ENCODE results near the gene XRCC4.

Gene XRCC4

GRCh38 chr5:83095163-83095956 lies 18.0 kb downstream of the XRCC4 start:
- DNase-seq (ENCODE audit: low read depth, low spot score), result no peak
- POLR2A ChIA-PET, result interaction anchor here (0.8 kb wide), 1 partner anchor 18 kb away, joined by 3 read pairs; the partner anchor contains the start of gene XRCC4
- CTCF ChIA-PET, result interaction anchor here (0.8 to 2.0 kb wide), 3 partner anchors 10 to 470 kb away, joined by 3 to 6 read pairs (median 3); no protein-coding TSS in a partner anchor
- TF ChIP-seq CTCF (IDR thresholded peaks at IDR 0.05; ENCODE audit: insufficient read depth, low read length, missing control alignments), result no peak
- no peak overlapping the region for H3K4me3 ChIP-seq (ENCODE audit: low read depth, low read length)

DNA sequence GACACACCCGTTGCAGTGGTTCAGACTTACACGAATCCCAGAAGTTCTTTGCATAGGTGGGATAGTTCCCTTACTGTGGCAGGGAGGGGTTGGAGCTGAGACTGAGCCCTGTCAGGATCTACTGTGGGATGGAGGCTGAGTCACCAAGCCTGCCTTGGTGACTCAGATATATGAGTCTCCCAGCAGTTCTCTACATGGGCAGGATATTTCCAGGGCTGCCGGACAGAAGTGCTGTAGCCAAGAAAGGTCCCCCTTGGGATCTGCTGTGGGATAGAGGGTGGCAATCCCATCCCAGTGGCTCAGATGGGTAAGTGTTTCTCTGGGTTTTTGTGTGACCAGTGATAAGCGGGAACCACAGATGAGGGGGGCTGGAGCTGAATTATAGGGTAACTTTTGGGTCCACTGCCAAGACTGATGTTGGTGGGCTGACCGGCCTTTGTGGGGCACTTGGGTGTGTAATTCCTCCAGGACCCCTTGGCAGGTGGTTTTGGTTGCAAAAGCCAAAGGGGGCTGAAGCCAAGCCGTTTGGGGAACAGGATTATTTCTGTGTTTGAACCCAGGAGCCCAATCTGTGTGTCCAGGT lies 18.7 kb downstream of the XRCC4 start:
- no peak for DNase-seq (ENCODE audit: low read depth, low spot score)
- POLR2A ChIA-PET, result interaction anchor here (0.8 kb wide), 1 partner anchor 19 kb away, joined by 3 read pairs; the partner anchor contains the start of gene XRCC4
- H3K4me3 ChIP-seq (ENCODE audit: low read depth, low read length), result no peak overlapping the region
- CTCF ChIA-PET, result interaction anchor here (0.8 to 2.0 kb wide), 3 partner anchors 10 to 469 kb away, joined by 3 to 6 read pairs (median 3); no protein-coding TSS in a partner anchor
- TF ChIP-seq CTCF (IDR thresholded peaks at IDR 0.05; ENCODE audit: insufficient read depth, low read length, missing control alignments), result no peak

DNA sequence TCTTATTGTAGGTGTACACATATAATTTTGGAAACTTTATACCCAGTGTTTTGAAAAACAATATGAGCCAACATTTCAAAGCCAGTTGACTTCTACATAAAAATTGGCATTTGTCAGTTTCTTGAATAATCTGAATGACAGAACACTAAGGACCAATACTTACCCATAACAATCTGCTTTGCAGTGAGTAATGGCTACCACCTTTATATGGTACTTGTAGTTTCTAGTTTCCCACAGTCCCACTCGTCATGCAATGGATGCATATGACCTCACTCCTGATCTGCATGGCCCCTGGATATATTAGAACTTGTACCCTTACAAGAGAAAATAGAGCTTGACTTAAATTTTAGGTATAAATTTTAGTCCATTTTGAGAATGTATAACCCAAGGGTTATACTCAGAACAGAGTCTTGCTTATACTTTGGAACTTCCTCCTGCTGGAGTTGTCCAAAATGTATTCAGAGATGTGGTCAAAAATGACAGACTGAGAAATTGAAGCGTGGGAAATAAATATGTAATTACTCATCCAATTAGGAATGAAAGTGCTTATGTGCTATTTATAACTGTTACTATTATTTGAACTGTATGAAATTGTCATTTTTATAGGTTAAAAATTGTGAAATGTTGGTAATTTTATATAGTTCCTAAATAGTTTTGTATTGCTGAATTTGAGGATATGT lies 19.5 kb downstream of the XRCC4 start:
- DNase-seq (ENCODE audit: low read depth, low spot score), result no peak
- TF ChIP-seq CTCF (IDR thresholded peaks at IDR 0.05; ENCODE audit: insufficient read depth, low read length, missing control alignments), result no peak
- POLR2A ChIA-PET, result no interaction called here
- no peak overlapping the region for H3K4me3 ChIP-seq (ENCODE audit: low read depth, low read length)
- CTCF ChIA-PET, result no interaction called here

GRCh38 chr5:83097689-83098231 lies 20.4 kb downstream of the XRCC4 start:
- TF ChIP-seq CTCF (IDR thresholded peaks at IDR 0.05; ENCODE audit: insufficient read depth, low read length, missing control alignments), result no peak
- ChIA-PET POLR2A (no interaction called here), CTCF (no interaction called here)
- no peak for DNase-seq (ENCODE audit: low read depth, low spot score)
- H3K4me3 ChIP-seq (ENCODE audit: low read depth, low read length), result no peak overlapping the region

GRCh38 chr5:83099001-83099400 lies 21.7 kb downstream of the XRCC4 start:
- POLR2A ChIA-PET, result no interaction called here
- no peak for DNase-seq (ENCODE audit: low read depth, low spot score)
- no peak for TF ChIP-seq CTCF (IDR thresholded peaks at IDR 0.05; ENCODE audit: insufficient read depth, low read length, missing control alignments)

GRCh38 chr5:83099445-83099844 lies 22.1 kb downstream of the XRCC4 start:
- ChIA-PET CTCF (no interaction called here), POLR2A (no interaction called here)
- no peak for TF ChIP-seq CTCF (IDR thresholded peaks at IDR 0.05; ENCODE audit: insufficient read depth, low read length, missing control alignments)
- no peak overlapping the region for H3K4me3 ChIP-seq (ENCODE audit: low read depth, low read length)
- DNase-seq (ENCODE audit: low read depth, low spot score), result no peak

More at GRCh38 chr5:83099001-83099400, 21.7 kb downstream of the XRCC4 start:
- CTCF ChIA-PET, result no interaction called here
- H3K4me3 ChIP-seq (ENCODE audit: low read depth, low read length), result no peak overlapping the region
